Measurements from ENCODE around the gene WDR48.

WDR48 gene

DNA sequence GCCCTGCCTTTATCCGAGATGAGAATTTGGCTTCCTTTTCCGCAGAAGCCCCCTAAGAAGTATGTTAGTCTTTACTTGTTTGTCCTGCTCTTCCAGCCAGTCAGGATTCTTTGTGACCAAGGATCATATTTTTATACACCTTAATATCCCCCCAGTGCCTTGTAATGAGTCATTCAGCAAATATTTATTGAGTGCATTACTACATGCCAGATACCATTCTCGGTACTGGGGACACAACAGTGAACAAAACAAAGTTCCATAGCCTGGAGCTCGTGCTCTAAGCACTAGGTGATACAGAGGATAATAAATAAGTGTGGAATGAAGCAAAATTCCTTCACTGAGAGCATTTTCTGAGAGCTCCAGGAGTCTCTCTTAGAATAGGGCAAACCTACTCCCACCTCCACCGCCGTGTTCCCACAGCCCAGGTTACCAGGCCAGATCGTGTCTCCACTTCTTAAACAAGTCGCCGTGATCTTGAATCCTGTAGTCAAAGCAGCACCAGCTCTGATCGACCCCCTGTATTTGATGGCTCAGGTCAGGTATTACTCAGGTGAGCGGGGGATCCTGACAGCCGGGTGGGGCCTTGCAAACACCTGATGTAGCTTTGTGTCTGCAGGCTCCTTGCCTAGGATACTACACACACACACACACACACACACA lies 74.2 kb downstream of the WDR48 start:
- DNase-seq: peak; percentile 38

DNA sequence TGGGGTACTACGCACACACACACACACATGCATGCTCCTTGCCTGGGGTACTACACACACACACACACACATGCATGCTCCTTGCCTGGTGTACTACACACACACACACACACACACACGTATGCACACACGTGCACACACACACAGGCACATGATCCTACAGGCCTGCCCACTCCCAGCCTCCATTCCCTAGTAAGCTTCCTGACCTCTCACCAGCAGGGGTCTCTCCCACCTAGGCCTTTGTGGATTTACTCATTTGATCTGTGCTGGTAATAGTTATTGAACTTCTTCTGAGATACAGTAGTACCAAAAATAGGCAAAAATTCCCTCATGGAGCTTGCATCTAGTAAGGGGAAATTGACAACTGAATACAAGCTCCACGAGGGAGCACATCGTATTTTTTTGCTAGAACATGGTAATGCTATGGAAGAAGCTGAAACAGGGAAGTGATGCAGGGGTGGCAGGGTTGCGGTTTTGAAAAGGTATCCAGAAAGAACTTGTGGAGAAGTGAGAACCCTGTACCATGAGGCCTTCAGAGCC lies 74.8 kb downstream of the WDR48 start:
- peak; percentile 15 for DNase-seq

DNA sequence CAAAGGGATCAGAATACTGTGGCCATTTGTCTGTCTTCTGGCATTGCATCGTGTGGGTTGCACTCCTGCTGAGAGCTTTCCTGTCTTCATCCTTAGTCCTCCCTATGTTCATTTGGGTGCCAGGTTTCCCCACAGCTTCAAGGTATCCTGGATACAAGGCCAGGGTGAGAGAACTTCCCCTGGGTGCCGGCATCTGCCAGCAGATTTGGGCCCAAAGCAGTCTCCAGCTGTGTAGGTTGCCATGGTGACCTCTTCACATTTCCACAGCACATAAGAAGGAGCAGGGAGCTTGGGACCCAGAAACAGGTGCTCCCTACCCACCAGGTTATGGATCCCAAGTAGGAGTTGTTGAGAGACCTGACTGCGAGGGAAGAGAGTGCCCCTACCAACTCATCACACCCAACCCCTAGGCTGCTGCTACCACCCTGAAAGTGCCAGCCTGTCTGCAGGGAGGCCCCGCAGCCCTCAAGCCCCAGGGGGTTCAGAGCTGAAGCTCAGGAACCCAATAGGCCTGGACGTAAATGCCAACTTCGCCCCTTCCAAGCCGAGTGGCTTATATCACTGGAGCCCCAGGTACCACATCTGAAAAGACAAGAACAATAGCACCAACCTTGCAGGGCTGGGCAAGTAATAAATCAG lies 75.6 kb downstream of the WDR48 start:
- peak; percentile 0 for DNase-seq

DNA sequence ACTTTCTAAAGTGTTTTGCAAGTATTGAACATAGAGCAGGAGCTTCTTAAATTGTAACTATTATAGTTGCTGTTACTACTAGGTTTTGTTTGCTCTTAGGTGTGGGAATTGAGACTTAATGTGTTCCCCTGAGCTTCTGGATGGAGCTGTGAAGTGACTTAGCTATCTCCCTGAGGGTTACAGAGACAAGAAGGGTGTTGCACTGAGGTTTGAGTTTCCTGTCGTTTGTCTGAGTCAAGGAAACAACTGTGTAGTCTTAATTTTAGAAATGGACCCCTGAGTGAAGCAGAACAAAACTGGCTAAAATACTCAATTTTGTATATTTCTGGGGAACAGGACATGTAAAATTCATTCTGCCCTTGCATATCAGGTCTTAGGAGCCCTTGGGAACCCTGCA lies 76.1 kb downstream of the WDR48 start:
- no peak for DNase-seq

DNA sequence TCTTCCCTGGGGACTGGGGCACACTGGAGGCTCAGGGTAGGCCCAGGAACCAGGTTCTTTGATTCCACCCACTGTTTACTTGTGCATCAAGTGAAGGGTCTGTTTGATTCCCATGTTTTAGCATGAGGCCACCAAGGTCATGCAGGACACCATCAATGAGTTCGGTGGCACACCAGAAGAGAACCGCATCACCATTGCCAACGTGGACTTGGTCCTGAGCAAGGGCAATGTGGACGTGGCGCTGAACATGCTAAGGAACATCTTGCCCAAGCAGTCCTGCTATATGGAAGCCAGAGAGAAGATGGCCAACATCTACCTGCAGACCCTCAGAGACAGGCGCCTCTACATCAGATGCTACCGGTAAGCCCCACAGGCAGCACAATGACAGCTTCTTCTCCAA lies 77.1 kb downstream of the WDR48 start:
- DNase-seq: no peak

DNA sequence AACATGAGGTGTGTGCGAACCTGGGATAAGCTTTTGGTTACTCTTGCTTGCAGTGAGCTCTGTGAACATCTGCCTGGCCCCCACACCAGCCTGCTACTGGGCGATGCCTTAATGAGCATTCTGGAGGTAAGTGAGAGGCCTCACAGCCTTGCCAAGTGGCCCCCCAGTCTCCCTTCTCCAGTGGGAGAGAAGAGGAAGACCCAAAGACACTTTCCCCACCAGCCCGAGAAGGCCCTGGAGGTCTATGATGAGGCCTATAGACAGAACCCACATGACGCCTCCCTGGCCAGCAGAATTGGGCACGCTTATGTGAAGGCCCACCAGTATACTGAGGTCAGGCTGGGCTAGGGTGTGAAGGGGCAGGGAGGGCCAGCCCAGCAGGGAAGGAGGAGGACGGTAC lies 78.2 kb downstream of the WDR48 start:
- no peak for DNase-seq

DNA sequence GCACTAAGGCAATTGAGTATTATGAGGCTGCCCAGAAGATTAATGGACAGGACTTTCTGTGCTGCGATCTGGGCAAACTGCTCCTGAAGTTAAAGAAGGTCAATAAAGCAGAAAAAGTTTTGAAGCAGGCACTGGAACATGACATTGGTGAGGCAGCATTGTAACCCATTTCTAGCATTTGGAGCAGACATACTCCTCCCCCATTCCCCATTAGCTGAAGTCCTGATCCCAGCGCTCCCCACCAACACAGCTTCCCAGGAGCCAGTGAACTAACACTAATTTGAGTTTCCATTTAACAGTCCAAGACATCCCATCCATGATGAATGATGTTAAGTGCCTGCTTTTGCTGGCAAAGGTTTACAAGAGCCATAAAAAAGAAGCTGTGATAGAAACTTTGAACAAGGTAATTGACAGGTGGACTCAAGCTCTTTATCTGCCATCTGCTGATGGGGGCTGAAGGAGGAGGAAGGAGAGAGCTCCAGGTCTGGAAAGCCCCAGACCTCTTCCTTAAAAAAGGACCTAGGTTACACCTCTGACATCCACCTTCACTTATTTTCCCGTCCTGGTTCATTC lies 79.0 kb downstream of the WDR48 start:
- no peak for DNase-seq

DNA sequence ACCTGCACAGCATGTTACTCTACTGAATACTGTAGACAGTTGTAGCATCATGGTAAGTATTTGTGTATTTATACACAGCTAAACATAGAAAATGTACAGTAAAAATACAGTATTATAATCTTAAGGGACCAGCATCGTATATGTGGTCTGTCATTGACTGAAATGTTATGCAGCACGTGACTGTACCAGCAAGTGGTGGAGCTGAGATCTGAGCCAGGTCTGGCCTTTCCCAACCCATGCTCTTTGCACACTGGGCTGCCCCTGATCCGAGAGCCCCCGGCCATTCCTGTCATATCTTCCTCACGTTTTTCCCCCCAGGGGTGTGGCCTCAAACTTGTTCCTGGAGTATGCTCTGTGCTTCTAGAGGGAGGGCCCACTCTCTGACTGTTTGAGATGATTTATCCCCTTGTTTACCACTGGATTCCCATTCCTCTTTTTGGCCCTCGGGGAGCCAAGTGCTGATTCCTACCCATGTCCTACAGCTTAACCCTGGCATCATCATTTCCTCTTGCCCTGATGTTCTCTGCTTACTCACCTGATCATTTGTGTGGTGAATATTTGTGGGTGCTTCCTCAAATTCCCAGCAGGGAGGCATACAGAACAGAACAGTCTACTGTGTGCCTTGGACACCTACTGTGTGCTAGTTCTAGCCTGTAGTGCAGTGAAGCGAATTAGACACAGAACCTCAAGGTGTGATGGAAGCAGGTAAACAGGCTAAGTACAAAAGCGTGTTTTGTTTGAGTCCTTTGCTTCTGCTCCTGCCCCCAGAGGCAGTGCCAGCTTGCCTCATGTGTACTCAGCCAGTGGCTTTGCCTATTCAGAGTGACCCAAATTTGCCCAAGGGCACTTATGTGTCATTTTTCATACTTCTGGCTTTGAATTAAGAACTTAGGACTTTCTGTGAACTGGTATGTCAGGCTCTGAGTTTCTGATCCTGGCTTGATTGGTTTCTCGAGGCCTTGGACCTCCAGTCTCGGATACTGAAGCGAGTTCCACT lies 80.6 kb downstream of the WDR48 start:
- no peak for DNase-seq

DNA sequence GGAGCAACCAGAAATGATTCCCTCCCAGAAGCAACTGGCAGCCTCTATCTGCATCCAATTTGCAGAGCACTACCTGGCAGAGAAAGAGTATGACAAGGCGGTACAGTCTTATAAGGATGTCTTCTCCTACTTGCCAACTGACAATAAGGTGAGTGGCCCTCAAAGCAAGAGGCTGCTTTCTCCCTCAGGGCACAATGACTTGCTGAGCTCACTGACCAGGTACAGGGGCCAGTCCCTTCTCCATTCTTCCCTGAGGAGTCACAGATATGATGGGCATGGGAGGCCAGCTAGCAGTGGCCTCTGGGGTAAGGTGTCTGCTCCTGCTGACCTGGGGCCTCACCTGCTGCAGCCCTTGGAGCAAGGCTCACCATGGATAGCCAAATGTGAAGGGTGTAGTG lies 81.3 kb downstream of the WDR48 start:
- DNase-seq: no peak

DNA sequence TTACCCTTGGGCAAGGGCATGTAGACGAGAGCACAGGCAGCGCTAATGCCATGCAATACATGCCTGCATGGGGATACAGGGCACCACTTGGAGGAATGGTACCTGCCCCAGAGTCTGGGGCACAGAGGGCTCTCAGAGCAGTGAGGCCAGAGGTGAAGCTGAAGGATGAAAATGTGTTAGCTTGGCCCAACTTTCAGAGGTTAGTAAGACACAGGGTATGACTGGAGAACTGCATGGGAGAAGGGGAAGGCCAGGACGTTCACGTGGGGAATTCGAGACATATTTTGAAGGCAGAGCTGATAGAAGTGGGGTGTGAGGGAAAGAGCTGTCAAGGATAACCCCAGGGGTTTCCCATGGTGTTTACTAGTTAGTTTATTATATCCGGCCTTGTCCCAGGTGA lies 82.0 kb downstream of the WDR48 start:
- DNase-seq: no peak

DNA sequence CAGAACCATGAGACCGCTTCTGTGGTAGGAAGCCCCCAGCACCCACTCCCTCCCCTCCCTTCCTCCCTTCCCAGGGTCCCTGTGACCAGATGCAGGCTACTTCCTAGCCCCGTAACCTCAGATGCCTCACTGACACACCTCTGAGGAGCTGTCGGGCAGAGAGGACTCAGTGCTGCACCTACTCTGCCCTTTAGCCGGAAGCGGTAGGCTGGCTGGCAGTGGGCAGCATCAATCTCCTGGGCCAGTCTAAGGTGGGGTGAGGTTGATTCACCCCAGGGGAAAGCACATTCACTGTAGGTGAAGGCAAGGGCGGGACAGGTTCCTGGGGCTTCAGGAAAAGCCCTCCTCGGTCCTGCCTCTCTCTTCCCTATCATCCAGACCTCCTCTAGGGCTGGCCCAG lies 82.5 kb downstream of the WDR48 start:
- no peak for DNase-seq

DNA sequence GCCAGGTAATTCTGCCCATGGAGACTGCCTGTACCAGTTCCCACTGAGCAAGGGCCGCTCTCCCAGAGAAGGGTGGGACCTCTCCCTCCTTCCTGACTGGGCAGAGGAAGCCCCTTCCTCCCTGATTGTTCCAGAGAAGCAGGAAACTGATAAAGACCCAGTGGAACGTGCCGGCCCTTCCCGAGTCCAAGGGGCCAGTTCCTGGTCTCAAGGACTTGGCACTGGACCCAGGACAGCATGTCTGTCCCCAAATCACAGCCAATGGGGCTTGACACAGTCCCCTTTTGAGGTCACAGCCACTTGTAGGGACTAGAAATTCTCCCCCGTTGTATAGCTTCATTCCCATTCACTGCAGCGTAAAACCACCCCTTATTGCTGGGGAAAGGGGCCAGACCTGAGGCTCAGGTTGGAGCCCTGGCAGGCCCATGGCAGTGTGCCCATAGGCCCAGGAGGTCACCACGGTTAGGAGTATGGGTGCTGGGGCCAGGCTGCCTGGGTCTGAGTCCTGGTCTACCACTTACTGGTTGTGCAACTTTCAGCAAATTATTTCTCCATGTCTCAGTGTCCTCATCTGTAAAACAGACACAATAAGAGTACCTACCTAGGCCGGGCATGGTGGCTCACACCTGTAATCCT lies 83.5 kb downstream of the WDR48 start:
- no peak for DNase-seq

DNA sequence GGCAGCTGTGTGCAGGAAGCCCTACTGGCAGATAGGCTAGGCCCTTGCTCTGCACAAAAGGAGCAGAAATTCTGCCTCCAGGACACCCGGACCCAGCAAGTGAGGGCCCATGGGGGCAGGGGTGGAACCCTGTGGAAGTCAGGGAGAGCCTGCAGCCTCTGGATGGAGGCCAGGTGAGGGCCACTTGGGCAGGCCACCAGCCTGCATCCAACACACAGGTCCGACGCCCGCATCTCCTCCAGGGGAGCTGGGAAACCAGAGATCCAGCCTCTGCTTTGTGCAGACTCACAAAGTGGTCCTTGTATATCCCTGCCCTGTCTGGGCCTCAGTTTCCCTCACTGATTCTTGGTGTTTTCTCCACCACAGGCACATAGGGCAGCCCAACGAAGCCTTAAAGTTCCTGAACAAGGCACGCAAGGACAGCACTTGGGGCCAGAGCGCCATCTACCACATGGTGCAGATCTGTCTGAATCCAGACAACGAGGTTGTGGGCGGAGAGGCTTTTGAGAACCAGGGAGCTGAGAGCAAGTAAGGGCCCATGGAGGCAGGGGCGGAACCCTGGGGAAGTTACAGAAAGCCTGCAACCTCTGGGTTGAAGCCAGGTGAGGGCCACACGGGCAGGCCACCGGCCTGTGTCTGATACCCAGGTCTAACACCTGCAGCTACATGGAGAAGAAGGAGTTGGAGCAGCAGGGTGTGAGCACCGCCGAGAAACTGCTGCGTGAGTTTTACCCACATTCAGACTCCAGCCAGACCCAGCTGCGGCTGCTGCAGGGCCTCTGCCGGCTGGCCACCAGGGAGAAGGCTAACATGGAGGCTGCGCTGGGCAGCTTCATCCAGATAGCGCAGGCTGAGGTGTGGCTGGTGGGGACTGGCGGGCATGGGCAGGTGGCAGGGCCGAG lies 85.0 kb downstream of the WDR48 start:
- DNase-seq: no peak

DNA sequence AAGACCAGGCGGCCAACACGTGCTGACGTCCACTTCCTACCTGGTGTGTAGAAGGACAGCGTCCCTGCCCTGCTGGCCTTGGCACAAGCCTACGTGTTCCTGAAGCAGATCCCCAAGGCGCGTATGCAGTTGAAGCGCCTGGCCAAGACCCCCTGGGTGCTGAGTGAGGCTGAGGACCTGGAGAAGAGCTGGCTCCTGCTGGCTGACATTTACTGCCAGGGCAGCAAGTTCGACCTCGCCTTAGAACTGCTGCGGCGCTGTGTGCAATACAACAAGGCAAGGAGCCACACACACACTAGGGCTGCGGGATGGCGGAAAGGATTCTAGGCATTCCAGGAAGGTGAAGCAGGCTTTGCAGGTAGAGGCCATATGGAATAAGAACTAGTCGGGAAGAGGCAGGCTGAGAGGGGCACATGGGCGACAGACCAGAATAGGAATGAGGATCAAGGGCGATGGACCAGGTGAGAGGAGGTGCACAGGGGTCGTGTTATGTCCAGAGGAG lies 85.7 kb downstream of the WDR48 start:
- no peak for DNase-seq

DNA sequence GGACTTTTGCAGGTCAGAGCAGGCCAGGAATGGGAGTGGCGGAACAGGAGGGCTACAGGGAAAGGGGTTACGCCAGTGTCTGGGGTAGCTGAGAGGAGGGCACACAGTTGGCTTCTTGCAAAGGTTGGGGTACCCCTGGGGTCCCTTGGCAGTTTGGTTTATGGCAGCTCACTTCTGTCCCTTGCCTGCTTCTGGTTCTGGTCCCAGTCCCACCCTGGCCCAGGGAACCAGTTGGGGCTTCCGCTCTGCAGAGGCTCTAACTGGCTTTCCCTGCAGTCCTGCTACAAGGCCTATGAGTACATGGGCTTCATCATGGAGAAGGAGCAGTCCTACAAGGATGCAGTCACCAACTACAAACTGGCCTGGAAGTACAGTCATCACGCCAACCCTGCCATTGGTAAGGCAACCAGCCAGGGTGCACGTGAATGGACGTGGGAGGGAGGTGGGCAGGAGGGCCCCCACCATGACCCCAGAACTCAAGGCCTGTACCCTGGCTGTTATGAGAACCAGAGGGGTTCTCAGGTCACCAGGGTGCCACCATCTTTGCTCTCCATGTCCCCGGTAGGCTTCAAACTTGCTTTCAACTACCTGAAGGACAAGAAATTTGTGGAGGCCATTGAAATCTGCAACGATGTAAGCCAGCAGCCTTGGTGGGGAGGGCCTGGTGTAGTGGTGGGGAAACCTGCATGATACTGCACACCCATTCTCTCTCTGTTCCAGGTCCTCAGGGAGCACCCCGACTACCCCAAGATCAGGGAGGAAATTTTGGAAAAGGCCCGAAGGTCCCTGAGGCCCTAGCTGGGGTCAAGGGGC lies 86.4 kb downstream of the WDR48 start:
- DNase-seq: no peak

DNA sequence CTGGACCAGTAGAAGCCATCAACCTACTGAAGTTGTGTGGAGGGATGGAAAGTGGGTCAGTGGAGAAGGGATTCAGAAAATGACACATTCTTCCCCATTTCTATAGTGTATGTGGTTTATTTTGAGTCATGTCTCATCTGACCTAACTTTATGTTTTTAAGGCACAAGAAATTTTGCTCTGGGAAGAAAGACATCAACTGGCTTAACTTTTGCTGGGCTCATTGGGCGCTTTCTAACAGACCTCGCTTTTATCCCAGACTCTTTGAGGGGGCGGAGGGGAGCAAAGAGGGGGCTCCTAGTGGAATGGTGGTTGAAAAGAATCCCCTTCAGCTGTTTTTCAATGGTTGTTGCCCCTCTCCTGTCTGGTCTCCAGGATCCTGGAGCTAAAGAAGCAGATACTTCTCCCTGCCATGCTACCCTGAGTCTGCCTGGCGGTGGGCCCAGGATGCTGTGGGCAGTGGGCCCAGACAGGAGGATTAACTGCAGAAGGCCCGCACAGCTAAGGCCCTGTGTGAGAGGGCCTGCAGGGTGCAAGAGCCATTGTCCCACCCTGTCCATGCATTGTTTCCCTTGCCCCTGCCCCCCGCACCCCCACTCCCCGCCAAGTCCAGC lies 87.1 kb downstream of the WDR48 start:
- no peak for DNase-seq

DNA sequence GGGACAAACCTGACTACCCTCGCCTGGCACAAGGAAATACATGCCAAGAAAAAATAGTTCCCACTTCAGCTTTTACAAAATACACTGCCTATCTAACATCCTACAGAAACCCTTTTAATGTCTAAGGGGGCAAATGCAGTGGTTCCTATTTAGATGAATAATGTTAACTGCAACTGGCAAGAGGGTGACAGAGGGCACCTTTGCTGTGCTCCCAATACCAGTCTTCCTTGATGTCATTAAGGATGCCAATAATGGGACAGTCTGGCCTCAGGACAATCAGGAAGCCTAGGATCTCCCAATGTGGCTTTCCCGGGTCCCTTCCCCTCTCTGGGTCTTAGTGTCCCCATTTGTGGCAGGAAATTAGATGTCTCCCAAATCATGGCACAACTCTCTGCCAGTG lies 87.6 kb downstream of the WDR48 start:
- no peak for DNase-seq

DNA sequence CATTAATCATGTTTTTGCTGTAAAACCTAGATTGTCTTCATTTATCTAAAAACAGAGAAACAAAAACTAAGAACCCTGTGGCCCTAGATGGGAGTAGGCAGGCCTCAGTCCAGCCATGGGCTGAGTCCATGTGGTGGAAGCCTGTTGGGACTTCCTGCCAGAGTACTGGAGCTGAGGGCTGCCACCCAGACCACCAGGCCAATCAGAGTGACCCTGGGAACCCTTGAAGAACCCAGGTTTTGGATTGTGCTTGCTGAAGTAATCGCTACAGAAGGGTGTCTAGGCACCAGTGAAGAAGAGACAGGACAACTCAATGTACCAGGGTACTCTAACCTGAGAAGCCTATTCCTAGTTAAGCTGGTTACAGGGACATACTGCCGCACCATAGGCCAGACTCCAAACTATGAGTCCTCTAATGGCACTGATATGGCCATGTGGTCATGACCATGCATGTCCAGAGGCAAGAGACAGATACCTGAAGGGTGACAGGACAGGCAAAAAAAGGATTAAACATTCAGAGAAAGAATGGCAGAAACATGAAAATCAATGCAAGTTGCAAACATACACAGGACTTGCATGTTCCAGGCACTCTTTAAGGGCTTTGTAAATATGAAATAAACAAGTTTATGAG lies 88.6 kb downstream of the WDR48 start:
- DNase-seq: no peak

DNA sequence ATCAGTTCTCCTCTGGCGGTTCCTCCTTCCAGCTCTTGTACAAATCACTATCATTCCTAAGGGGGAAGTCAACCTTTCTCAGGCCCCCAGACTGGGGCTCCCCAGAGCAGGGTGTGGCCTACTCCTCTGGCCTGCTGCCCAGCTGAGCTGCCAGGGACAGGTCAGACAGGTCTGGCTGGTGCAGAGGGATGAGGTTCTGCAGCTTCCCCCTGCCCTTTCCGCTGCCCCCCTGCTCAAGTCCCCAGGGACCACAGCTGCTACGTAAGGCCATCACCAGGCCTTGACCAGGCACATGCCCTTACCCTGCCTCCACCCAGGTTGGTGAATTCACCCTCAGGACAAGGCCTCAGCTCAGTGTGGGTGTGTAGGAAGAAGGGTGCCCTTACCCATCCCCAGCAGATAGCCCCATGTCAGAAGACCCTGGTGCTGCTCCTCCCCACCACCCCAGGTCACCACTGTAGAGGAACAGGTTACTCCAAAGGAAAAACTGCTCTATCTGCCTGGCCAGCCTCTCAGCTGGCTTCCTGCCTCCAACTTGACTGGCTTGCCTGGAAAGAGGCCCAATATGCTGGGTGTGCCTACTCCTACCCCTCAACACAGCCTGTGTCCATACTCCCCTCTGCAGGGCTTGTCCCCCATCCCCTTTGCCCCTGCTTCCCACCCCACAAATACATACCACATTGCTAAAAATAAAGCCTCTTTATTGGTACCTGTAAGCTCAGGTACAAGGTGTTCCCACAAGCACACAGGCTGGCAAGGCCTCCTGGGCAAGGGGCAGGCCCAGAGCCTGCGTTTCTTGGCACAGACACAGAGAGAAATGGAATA lies 89.6 kb downstream of the WDR48 start:
- DNase-seq: peak; percentile 63
